Mucosa of stomach (tissue), 1 donor: ENCODE results near the gene CELF2.

Source experiments
- H3K27me3 ChIP-seq: one replicate; pipeline ENCODE4 v1.7.0; 2013; ENCODE audit warnings: mild to moderate bottlenecking, low read length; ENCODE audit not compliant: control insufficient read depth, insufficient read depth
- H3K36me3 ChIP-seq: one replicate; pipeline ENCODE4 v1.7.0; 2013; ENCODE audit warnings: low read length; ENCODE audit not compliant: control insufficient read depth, insufficient read depth
- H3K4me1 ChIP-seq: one replicate; pipeline ENCODE4 v1.7.0; 2013; ENCODE audit warnings: mild to moderate bottlenecking, low read length; ENCODE audit not compliant: control insufficient read depth, insufficient read depth
- H3K4me3 ChIP-seq: one replicate; pipeline ENCODE4 v1.7.0; 2013; ENCODE audit warnings: low read length
- H3K9ac ChIP-seq: one replicate; pipeline ENCODE4 v1.7.0; 2013; ENCODE audit warnings: mild to moderate bottlenecking, low read length, moderate library complexity
- H3K9me3 ChIP-seq: one replicate; pipeline ENCODE4 v1.7.0; 2013; ENCODE audit warnings: mild to moderate bottlenecking, low read length, moderate library complexity; ENCODE audit not compliant: control insufficient read depth
- donor health status: Pancreatic carcinoma.

CELF2 gene

GRCh38 chr10:11194859-11195586 is 177.4 kb downstream of the CELF2 start:
- Histone ChIP-seq H3K4me3 (no peak overlapping the region), H3K4me1 (no peaks in the 10 kb centered on the region), H3K36me3 (no peaks in the 10 kb centered on the region), H3K9ac (no peak overlapping the region), H3K9me3 (no peaks in the 10 kb centered on the region), H3K27me3 (no peaks in the 10 kb centered on the region)

GRCh38 chr10:11195623-11196022 is 178.0 kb downstream of the CELF2 start:
- no peaks in the 10 kb centered on the region for H3K27me3 ChIP-seq
- H3K4me1 ChIP-seq = no peaks in the 10 kb centered on the region
- H3K4me3 ChIP-seq = no peak overlapping the region
- no peaks in the 10 kb centered on the region for H3K36me3 ChIP-seq
- no peak overlapping the region for H3K9ac ChIP-seq
- H3K9me3 ChIP-seq = no peaks in the 10 kb centered on the region

- Histone ChIP-seq H3K4me3 (no peak overlapping the region), H3K9ac (no peak overlapping the region), H3K9me3 (no peaks in the 10 kb centered on the region), H3K27me3 (no peaks in the 10 kb centered on the region), H3K4me1 (no peaks in the 10 kb centered on the region), H3K36me3 (no peaks in the 10 kb centered on the region)
Measured at GRCh38 chr10:11197266-11197712, 179.6 kb downstream of the CELF2 start.

GRCh38 chr10:11197878-11198277 is 180.2 kb downstream of the CELF2 start:
- no peaks in the 10 kb centered on the region for H3K4me1 ChIP-seq
- H3K4me3 ChIP-seq = no peak overlapping the region
- no peaks in the 10 kb centered on the region for H3K36me3 ChIP-seq
- no peak overlapping the region for H3K9ac ChIP-seq
- H3K9me3 ChIP-seq = no peaks in the 10 kb centered on the region
- no peaks in the 10 kb centered on the region for H3K27me3 ChIP-seq

GRCh38 chr10:11201911-11202310 is 184.2 kb downstream of the CELF2 start:
- H3K36me3 ChIP-seq = no peaks in the 10 kb centered on the region
- H3K9me3 ChIP-seq = no peaks in the 10 kb centered on the region
- H3K9ac ChIP-seq = no peak overlapping the region
- peaks cover 6% of the 10 kb centered on the region for H3K27me3 ChIP-seq
- H3K4me1 ChIP-seq = no peaks in the 10 kb centered on the region
- H3K4me3 ChIP-seq = no peak overlapping the region

GRCh38 chr10:11204351-11204942 is 186.8 kb downstream of the CELF2 start:
- no peaks in the 10 kb centered on the region for H3K9me3 ChIP-seq
- H3K4me3 ChIP-seq = no peak overlapping the region
- peaks cover 6% of the 10 kb centered on the region for H3K27me3 ChIP-seq
- H3K9ac ChIP-seq = no peak overlapping the region
- H3K36me3 ChIP-seq = no peaks in the 10 kb centered on the region
- H3K4me1 ChIP-seq = no peaks in the 10 kb centered on the region

GRCh38 chr10:11205030-11205772 is 187.5 kb downstream of the CELF2 start:
- no peaks in the 10 kb centered on the region for H3K4me1 ChIP-seq
- H3K4me3 ChIP-seq = no peak overlapping the region
- peaks cover 6% of the 10 kb centered on the region for H3K27me3 ChIP-seq
- no peaks in the 10 kb centered on the region for H3K9me3 ChIP-seq
- no peak overlapping the region for H3K9ac ChIP-seq
- no peaks in the 10 kb centered on the region for H3K36me3 ChIP-seq

GRCh38 chr10:11206676-11207559 is 189.2 kb downstream of the CELF2 start:
- Histone ChIP-seq H3K36me3 (no peaks in the 10 kb centered on the region), H3K4me1 (no peaks in the 10 kb centered on the region), H3K9me3 (no peaks in the 10 kb centered on the region), H3K4me3 (no peak overlapping the region), H3K9ac (no peak overlapping the region), H3K27me3 (peaks cover 6% of the 10 kb centered on the region)

GRCh38 chr10:11207560-11207844 is 189.8 kb downstream of the CELF2 start:
- Histone ChIP-seq H3K4me1 (no peaks in the 10 kb centered on the region), H3K4me3 (no peak overlapping the region), H3K9me3 (no peaks in the 10 kb centered on the region), H3K9ac (no peak overlapping the region), H3K27me3 (peaks cover 6% of the 10 kb centered on the region), H3K36me3 (no peaks in the 10 kb centered on the region)

GRCh38 chr10:11208243-11208642 is 190.6 kb downstream of the CELF2 start:
- Histone ChIP-seq H3K9ac (no peak overlapping the region), H3K36me3 (no peaks in the 10 kb centered on the region), H3K4me1 (no peaks in the 10 kb centered on the region)

GRCh38 chr10:11208908-11209829 is 191.5 kb downstream of the CELF2 start:
- Histone ChIP-seq H3K9me3 (no peaks in the 10 kb centered on the region), H3K4me1 (no peaks in the 10 kb centered on the region), H3K36me3 (no peaks in the 10 kb centered on the region), H3K4me3 (no peak overlapping the region), H3K9ac (no peak overlapping the region), H3K27me3 (peaks cover 5% of the 10 kb centered on the region)

More at GRCh38 chr10:11208243-11208642, 190.6 kb downstream of the CELF2 start:
- Histone ChIP-seq H3K27me3 (peaks cover 6% of the 10 kb centered on the region), H3K4me3 (no peak overlapping the region), H3K9me3 (no peaks in the 10 kb centered on the region)
